Ovary (tissue), 3 donors: Measurements from ENCODE around the gene STUM.

Experiments
- CTCF ChIP-seq, 3 donors: fragments of 450-650 bp in 2 of 3; fragments of 200-600 bp in 1 of 3; IDR thresholded peaks; one replicate each; pipeline versions ENCODE4 v1.5.1 to v1.8.0; 2016 to 2022; ENCODE audit warnings: antibody characterized with exemption in 3 of 3, mild to moderate bottlenecking in 1 of 3
- EP300 ChIP-seq: sonication (generic); formaldehyde crosslinking; IDR thresholded peaks from one replicate; pipeline ENCODE4 v1.6.1; 2017; ENCODE audit warnings: antibody characterized with exemption
- POLR2A ChIP-seq: fragments of 450-650 bp; IDR thresholded peaks from one replicate; pipeline ENCODE4 v1.6.1; 2017; ENCODE audit warnings: antibody characterized with exemption, mild to moderate bottlenecking, moderate library complexity
- donor health status: DM: no; HTN: no; CAD: no.

GRCh38 chr1:226648421-226648820, 99.9 kb downstream of the STUM start:
- TF ChIP-seq EP300 (no peak), CTCF (IDR thresholded peaks at IDR 0.05) (no peak), POLR2A (no peak)
